CD4-positive, alpha-beta T cell treated with Interleukin-15 for 1 hour (primary cell): ENCODE measurements around the gene SLC49A3.
A peak's percentile ranks its signal among the peaks of the same experiment; 100 is the strongest.

Source experiments
- DNase-seq: peaks from one replicate; pipeline ENCODE4 v3.0.0-alpha.2; 2020

Gene SLC49A3

DNA sequence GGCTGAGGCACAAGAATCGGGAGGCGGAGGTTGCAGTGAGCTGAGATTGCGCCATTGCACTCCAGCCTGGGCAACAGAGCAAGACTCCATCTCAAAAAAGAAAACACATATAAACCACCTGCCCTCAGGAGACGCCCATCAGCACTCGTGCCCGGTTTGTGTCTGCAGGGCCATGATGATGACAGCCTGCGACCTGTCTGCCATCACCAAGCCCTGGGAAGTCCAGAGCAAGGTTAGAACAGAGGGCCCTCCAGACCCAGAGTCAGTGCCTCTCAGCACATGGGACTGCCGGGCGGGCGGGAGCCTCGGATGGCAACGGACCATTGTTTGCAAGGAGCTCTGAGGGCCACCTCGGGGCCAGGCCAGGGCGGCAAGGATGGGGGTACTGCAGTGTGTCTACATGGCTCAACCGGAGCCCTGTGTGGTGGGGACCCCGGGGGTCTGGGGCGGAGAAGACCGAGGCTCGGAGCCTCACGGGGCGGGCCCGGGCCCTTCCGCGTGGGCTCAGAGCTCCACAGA lies 24.2 kb downstream of the SLC49A3 start:
- peak; percentile 13 for DNase-seq

DNA sequence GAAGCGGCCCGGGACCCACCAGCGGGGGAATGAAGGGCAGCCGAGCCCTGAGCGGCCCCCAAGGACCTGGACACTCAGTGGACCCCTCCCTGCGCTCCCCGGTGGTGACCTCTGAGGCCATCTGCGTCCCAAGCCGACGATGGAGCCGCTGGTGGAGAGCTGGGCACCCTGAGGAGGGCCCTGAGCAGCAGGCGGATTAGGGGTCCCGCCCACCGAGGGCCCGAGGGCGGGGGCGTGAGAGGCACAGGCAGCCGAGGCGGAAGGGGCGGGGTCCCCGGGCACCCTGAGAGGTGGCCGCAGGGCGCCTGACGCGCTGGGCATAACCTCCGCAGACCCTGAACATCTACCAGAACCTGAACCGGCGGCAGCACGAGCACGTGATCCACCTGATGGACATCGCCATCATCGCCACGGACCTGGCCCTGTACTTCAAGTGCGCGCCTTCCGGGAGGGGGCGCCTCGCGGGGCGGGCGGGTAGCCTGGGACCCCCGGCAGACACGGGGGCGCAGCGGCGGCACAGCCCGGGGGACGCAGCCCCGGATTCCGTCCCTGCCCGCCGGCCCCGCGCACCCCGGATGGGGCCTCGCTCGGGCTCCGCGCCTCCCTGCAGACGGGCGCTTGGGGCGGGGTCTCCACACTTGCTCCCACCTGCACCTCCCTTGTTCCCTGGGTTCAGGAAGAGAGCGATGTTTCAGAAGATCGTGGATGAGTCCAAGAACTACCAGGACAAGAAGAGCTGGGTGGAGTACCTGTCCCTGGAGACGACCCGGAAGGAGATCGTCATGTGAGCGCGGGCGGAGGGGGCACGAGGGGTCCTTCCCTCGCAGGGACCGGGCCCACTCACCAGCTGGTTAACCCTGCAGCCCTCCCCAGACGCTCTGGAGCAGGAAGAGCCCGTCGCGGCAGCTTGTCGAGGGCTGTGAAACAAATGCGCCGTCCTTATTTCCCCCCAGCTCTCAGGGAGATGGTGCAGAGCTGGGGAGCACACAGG lies 25.2 kb downstream of the SLC49A3 start:
- DNase-seq, result peak; percentile 79

DNA sequence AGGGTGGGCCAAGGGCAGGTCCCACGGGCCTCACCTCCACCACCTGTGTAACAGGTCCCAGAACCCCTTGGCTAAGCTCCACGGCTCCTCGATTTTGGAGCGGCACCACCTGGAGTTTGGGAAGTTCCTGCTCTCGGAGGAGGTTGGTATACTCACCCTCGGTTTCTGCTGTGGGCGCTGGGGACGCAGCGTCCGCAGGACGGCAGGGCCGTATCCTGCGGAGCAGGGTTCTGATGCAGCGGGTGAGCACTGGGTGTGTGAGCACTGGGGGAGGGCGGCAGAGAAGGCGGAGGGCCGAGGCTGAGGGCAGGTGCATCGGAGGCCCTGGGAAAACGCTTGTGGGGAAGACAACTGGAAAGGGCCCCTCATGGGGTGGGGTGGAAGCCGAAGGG lies 25.9 kb downstream of the SLC49A3 start:
- peak; percentile 14 for DNase-seq

DNA sequence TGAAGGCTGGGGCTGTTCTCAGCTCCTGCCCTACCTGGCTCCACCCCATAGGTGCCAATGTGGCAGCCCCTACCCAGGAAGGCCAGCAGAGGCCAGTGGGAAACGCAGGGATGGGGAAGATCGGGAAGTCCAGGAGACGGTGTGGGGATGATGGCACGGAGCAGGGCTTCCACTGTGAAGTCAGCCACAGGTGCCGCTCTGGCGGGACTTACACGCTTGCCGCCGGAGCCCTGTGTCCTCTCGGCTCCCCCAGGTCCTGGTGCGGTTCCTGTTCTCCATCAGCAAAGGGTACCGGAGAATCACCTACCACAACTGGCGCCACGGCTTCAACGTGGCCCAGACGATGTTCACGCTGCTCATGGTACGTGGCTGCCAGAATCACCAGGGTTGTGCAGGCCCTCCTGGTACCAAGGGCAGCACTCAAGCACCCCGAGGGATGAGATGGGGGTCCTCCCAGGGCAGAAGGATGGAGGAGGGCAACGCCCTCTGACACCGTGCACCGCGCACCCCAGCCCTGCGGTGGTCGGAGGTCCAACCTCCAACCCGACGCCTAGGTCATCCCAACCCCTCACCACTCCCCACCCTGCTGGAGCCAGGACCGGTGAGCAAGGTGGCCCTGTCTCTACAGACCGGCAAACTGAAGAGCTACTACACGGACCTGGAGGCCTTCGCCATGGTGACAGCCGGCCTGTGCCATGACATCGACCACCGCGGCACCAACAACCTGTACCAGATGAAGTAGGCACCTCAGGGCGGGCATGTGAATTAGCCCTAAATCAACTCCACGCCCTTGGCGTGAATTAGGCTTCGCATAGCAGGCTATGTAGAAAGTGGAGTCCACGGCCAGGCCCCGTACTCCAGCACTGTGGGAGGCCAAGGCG lies 26.8 kb downstream of the SLC49A3 start:
- peak; percentile 16 for DNase-seq

DNA sequence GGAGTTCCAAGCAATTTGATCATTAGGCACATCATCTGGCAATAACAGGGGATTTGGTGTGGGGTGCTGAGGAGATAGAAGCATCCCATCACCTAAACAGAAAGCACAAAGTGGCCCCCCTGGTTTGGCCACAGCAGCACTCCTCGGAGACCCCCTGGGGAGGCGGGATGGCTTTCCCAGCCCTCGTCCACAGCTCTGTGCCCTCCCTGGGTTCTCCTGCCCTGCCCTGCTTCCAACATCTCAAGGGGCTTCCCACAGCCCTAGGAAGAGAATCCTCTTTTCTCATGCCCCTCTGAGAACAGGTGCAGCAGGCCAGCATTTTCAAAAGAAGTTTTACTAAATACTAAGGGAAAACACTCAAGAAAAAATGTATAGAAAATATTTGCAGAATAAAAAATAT lies 27.7 kb downstream of the SLC49A3 start:
- peak; percentile 11 for DNase-seq

DNA sequence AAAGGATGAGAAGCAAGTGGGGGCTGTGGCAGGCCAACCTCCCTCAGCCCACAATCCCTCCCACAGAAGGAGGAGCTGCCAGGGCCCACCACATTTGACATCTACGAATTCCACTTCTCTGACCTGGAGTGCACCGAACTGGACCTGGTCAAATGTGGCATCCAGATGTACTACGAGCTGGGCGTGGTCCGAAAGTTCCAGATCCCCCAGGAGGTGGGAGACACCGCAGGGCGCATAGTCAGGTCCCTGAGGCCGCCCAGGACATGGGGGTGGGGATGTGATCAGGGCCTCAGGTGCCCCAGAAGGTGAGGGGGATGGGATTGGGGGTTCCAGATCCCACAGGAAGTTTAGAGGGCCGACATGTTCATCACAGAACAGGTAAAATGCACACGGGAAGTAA lies 28.6 kb downstream of the SLC49A3 start:
- DNase-seq, result peak; percentile 0

DNA sequence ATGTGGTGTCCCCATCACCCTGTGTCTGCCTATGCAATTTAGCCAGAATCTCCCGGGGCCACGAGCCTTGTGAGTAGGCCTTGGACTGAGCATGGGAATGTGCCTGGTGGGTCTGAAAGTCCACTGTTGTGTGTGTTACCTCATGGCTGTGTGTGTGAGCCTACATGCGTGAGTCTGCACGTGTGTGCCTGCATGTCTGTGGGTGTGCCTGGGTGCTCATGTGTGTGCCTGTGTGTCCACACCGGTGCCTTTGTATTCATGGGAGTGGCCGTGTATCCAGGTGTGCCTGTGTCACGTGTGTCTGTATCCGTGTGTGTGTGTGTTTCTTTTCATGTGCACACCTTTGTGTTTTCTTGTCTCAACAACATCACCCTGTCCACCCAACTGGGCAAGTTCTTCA lies 29.1 kb downstream of the SLC49A3 start:
- peak; percentile 4 for DNase-seq

DNA sequence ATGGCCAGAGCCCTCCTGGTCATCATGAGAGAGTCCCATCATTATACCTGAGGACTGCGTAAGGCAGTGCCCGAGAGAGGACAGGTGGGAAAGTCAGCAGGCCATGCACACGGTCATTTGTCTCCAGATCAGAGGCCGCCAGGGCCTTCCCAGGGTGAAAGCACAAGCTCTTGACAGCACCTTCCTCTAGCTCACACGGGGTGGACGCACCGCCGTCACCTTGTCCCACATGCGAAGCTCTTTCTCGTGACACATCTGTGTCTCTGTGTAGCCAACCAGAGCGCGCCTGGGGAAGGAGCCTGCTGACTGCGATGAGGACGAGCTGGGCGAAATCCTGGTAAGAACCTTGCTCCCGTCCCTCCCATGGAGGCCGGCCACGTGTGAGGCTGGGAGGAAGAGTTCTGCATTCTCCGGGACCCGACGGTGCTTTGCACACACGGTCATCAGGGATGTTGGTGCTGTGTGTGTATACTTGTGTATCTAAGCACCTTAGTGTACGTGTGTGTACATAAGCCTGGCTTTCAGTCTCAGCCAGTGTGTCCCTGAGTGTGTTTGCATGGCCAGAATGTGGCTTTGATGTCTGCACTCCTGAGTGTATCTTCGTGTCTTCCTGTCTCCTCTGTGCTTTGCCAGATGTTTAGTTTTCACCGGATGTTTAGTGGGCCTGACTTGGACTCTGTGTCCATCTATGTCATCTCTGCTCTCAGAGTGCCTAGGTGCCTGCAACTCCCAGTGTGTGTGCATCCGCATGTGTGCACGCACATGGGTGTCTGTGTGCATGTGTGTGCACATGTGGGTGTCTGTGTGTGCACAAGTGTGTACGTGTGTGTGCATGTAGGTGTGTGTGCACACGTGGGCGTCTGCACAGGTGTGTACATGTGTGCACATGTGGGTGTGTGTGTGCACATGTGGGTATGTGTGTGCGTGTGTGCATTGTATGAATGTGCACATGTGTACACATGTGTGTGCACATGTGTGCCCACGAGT lies 30.0 kb downstream of the SLC49A3 start:
- DNase-seq, result peak; percentile 10

DNA sequence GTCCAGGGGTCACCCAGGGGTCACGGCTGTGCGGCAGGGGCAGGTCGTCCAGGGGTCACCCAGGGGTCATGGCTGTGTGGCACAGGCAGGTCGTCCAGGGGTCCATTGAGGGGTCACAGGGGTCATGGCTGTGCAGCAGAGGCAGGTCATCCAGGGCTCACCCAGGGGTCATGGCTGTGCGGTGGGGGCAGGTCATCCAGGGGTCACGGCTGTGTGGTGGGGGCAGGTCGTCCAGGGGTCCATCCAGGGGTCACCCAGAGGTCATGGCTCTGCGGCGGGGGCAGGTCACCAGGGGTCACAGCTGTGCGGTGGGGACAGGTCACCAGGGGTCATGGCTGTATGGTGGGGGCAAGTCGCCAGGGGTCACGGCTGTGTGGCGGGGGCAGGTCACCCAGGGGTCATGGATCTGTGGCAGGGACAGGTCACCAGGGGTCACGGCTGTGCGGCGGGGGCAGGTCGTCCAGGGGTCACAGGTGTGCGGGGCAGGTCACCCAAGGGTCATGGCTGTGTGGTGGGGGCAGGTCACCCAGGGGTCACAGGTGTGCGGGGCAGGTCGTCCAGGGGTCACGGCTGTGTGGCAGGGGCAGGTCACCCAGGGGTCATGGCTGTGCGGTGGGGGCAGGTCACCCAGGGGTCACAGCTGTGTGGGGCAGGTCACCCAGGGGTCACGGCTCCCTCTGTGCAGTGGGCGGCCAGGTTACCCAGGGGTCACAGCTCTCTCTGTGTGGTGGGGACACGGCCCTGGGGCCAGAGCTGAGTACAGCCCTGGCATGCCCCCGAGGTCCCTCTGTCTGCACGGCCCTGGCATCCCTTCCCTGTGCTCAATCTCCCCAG lies 30.9 kb downstream of the SLC49A3 start:
- peak; percentile 11 for DNase-seq

DNA sequence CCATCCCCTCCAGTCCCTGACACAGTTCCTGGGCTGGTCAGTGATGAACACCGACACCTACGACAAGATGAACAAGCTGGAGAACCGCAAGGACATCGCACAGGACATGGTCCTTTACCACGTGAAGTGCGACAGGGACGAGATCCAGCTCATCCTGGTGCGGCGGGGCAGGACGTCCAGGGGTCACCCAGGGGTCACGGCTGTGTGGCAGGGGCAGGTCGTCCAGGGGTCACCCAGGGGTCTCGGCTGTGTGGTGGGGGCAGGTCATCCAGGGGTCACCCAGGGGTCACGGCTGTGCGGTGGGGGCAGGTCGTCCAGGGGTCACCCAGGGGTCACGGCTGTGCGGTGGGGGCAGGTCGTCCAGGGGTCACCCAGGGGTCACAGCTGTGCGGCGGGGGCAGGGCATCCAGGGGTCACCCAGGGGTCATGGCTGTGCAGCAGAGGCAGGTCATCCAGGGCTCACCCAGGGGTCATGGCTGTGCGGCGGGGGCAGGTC lies 31.6 kb downstream of the SLC49A3 start:
- peak; percentile 10 for DNase-seq

DNA sequence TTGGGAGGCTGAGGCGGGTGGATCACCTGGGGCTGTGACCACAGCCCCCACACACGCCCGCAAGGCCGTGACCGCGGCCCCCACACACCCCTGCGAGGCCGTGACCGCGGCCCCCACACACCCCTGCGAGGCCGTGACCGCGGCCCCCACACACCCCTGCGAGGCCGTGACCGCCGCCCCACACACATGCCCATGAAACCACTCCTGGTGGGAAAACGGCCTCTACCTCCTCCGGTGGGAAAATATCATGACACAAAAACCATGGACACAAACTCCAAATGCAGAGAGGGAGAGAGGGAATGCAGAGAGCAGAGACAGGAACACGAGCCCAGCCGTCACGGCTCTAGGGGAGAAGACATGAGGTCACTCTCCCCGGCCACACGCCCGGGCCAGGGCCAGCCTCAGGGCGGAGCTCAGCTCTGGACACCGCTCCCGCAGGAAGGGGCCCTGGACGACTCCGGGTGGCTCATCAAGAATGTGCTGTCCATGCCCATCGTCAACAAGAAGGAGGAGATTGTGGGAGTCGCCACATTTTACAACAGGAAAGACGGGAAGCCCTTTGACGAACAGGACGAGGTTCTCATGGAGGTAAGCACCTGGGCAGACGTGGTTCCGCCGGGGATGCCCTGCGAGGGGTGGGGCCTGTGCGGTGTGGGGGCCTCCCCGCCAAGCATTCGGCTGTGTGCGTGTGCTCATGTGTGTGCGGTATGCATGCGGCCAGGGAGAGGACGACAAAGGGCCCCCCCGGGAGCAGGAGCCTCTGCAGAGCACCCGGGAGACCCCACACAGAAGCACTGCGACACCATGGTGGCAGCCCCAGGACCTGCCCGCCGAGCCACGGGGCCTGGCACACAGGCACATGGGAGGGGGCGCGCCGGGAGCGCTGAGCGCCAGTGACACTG lies 32.3 kb downstream of the SLC49A3 start:
- DNase-seq, result peak; percentile 12

DNA sequence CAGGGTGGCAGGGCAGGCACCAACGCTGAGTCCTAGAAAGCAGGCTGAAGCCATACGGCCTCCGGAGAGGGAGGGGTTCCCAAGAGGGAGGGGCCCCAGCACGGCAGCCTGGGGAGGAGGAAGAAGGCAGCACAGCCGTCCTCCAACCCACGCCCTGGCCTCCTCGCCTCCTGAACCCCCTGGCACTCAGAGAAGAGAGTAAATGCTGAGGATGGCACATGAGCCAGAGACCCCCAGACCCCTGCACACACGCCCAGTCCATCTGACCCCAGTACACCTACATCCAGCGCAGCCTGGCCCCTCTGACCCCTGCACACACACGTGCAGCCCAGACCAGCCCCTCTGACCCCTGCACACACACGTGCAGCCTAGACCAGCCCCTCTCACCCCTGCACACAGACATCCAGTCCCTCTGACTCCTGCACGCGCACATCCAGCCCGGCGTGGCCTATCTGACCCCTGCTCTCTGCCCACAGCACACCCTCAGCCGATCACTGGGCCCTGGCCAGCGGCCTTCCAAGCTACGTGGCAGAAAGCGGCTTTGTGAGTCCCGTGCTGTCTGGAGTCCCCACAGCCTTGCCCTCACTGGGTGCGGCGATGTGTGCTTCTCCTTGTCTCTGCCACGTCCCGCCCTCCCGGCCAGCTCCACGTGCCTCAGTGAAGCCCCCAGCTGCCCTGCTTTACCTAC lies 33.3 kb downstream of the SLC49A3 start:
- DNase-seq, result no peak

DNA sequence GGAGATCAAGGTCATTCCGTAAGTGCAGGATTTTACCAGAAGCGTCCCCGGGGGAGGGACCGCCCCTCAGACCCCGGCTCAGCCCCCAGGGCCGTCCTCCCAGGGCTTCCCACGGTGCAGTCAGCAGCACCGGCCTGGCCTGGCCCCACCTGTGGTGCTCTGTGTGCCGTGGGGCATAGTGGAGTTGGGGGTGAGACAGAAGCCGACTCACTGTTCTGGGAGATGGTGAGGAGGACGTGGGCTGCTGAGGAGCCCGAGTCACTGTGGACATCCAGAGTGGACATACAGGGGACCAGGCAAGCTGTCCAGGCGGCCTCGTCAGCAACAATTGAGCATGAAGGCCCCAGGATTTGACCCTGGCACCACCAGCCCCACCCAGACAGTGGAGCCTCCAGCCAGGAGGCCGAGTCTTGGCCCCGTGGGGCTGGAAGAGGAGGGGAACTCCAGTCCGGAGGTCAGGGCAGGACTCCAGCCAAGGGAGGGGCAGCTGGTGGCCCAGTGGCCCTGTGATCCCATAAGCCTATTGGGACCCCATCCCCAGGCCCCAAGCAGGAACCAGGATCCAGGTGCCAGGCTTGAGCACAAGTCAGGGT lies 34.0 kb downstream of the SLC49A3 start:
- no peak for DNase-seq

DNA sequence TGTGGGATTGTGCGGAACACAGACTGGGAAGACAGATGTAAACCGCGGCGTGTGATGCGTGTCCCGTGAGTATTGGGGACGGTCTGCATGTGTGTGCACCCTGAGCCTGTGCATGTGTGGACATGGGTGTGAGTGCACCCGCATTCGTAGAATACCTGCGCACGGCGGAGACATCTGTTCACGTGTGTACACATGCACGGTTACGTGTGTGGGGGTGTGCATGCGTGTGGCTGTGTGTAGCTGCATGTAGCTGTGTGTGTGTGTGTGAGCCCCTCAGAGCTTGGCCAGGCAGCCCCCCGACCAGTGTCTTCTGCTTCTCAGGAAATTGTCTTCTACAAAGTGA lies 34.5 kb downstream of the SLC49A3 start:
- DNase-seq, result no peak

DNA sequence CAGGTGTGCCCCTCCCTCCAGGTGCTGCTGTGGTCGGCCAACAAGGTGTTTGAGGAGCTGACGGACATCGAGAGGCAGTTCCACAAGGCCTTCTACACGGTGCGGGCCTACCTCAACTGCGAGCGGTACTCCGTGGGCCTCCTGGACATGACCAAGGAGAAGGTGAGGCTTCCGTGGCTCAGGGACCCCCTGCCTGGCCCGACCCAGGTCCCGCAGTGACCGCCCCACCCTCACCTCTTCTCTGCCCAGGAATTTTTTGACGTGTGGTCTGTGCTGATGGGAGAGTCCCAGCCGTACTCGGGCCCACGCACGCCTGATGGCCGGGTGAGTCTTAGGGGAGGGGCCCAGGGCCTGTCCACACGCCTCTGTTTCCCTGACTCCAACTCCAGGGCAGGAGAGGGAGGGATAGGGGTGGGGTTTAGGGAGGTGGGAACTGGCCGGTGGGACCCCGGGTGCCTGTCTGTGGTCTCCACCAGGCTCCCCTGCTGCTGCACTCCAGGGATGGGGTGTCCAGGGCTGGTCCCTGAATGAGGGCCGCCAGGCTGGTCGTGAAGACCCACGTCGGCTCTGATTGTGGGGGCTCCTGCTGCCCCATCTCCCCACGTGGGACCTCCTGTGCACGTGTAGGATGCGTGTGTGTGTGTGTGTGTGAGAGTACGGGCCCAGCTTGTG lies 35.0 kb downstream of the SLC49A3 start:
- no peak for DNase-seq

DNA sequence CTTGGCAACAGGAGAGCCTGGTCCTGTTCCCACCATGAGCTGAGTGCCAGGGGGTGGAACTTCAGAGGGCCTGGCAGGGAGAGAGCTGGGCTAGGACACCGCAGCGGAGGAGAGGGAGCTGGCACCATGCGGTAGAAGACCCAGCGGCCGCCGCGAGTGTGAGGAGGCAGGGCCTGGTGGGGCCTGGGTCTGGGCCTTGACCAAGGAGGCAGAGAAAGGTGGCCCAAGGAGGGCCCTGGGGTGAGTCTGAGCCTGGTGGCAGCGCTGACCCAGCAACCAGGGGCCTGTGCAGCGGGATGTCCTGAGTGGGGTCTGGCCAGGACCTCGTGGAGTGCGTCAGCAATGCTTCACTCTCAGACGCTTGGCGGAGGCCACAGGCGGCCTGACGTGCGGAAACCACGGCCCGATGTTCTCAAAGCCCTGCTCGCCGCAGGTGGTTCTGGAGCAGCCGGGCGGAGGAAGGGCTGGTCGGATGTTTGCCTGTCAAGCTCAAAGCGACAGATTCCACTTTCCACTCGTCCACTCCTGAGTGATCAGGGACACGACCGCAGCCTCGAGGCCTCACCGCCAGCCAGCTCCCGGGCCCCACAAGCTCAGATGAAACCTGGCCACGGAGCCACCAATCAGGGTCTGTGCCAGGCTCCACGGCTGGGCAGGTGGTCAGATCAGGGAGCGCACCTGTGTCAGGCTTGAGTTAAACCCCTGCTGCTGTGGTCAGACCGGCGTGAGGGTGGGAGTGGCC lies 35.7 kb downstream of the SLC49A3 start:
- no peak for DNase-seq

DNA sequence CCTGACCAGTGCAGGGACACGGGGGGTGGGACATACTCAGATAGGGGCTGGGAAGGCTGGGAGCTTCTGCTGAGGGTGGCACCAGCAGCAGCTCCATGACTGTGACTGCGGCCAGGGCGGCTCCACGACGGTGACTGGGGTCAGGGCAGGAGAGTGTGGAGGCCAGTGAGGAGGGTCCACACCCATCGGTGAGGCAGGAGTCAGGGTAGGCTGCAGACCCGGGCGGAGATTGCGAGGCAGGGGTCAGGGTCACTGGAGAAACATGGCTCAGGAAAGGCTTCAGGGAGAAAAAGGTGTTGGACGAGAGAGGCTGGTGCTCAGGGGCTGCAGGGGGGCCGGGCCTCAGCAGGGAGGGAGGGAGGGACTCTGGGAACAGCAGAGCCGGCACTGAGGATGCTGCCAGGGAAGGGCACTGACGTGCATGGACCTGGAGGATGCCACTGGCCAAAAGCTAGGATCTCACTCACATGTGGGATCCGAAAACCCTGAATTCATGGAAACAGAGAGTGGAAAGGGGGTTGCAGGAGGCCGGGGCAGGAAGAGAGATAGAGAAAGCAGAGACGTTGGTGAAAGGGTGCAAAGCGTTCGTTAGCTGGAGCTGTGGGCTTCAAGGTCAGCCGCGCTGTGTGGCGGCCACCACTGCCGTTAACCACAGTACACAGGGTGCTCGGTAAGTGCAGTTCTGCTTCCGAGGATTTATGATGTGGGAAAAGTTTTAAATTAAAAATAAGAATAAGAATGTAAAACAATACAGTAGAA lies 36.9 kb downstream of the SLC49A3 start:
- DNase-seq, result no peak
